Measurements from ENCODE around the gene CST6.

The CST6 gene

GRCh38 chr11:66047541-66048365 lies 35.9 kb downstream of the CST6 start:
- ATAC-seq, result no peak
- DNase-seq, result no peak

DNA sequence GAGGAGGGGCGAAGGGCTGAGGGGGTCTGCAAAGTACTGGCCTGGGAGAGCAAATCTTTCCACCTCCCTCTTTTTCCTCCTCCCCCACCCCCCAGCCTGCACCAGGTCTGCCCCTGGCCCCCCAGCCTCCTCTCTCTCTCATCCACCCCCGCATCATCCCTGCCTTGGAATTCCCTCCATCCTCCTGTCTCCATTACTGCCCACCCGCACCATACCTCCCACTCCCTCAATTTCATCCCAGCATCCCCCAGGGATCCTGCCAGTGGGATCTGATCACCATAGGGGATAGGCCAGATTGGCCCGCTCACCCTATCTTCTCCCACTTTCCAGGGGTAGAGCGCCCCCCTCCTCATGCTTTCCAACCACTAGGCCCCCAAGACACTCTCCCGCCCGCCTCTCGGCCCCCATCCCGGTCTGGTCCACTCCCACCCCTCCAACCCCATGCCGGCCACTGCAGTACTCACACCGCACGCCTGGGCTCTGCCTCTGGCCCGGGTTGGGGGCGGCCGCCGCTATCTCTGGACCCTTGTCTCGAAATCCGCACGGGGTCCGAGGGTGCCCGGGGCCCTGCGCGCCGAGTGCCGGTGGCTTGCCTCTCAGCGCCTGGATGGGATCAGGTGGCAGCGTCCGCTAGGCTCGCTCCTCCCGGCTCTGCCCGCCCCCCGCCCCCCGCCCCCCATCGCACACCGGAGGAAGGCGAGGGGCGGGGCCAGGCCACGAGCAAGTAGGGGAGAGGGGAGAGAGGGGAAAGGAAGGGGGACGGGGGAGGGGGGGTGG lies 36.9 kb downstream of the CST6 start, which contains the start of gene GAL3ST3:
GAL3ST3 (minus strand) TSS at position 615 of the 777 bp plus-strand sequence. CDS start 3,746 bp downstream, outside the sequence.
- DNase-seq (no peak), ATAC-seq (no peak)

DNA sequence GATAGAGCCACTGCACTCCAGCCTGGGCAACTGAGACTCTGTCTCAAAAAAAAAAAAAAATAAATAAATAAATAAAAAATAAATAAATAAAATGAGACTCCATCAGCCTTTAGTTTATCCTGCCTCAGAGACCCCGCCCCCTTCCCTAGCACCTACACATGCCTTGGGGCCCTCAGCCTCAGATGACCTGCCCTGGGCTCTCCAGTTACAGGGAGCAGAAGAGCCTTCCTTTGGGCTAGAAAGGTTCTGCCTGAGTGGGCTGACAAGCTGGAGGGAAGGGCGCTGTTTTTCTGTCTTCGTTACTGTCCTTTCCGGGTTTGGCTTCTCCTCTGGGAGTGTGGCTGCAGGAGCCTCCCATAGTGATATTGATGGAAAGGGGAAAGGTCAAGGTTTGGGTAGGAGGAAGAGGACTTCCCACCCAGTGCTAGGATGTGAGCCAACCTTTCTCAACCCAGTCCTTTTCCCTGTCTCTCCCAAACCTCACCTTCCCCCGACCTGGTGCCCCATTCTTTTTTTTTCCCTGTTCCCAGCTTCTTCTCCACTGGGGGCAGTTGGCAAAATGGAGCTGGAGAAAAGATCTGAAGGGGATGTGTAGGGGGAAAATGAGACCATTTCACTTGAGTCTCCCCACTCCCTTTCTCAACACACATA lies 38.9 kb downstream of the CST6 start:
- ATAC-seq (no peak), DNase-seq (no peak)

- ATAC-seq (no peak), DNase-seq (no peak)
These were observed 39.6 kb downstream of the CST6 start for GRCh38 chr11:66051371-66051765.

DNA sequence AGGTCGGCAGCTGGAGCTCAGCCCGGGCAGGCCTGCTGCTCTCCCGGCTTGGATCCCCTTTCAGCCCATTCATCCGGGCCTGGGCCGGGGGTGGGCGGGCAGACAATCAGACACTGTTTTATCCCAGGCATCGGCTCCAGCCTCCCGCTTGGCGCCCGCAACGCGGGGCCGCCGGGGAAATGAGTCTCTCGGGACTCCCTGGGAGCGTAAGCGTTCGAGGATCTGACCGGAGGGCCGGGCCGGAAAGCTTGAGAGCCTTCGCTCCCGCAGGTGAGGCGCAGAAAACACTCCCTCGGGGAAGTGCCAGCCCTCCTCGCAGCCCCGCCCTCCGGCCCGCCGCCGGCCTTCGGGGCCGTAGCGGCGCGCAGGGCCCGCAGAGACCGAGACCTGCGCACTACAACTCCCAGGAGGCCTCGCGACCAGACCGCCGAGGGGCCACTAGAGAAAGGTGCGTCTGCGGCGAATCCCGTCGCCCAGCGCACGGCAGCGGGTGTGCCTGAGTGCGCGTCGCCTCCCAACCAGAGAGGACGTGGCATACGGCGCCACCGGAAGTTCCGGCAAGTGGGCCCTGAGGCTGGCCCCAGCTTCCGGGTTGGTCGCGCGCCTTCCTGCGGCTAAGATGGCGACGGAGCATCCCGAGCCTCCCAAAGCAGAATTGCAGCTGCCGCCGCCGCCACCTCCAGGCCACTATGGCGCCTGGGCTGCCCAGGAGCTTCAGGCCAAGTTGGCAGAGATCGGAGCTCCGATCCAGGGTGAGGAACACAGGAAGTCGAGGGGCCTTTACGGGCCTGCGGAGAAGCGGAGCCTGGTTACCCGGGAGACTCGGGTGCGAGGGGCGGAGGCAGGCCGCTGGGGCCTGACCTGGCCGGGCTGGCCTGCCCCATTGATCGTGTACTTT lies 40.2 kb downstream of the CST6 start, which contains the start of gene SF3B2:
SF3B2 (plus strand) TSS at position 599 of the 898 bp plus-strand sequence; CDS start at position 620, 21 bp downstream.
- ATAC-seq, result peak; percentile 99
- DNase-seq, result peak; percentile 96

GRCh38 chr11:66052664-66052982 lies 40.8 kb downstream of the CST6 start:
- DNase-seq (no peak), ATAC-seq (no peak)

- DNase-seq, result no peak
- ATAC-seq, result no peak
These were observed 43.2 kb downstream of the CST6 start for GRCh38 chr11:66055021-66055420.

- DNase-seq (no peak), ATAC-seq (no peak)
These were observed 44.7 kb downstream of the CST6 start for GRCh38 chr11:66056501-66056900.

- ATAC-seq (no peak), DNase-seq (no peak)
These were observed 48.3 kb downstream of the CST6 start for GRCh38 chr11:66059966-66060680.

DNA sequence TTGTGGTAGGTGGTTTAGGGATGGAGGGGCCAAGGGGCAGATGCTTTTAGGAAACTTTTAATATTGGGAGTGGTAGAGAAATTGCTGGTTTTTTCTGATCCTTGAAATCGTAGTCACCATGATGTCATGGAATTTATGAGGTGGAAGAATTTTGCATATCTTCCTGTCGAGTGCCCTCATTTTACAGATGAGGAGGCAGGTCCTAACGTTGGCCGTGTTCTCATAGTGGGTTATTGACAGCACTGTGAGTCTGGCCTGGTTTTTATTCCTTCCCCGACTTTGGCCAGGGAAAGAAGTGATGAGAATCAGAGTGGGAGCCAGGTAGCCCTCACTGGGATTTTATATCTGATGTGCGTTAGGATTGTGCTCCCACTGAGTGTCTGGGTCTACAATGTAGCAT lies 49.5 kb downstream of the CST6 start:
- ATAC-seq (peak; percentile 47), DNase-seq (no peak)

GRCh38 chr11:66062408-66062807 lies 50.6 kb downstream of the CST6 start:
- DNase-seq (no peak), ATAC-seq (no peak)

Measured in stimulated activated naive CD8-positive, alpha-beta T cell treated with anti-CD3 and anti-CD28 coated beads, Interleukin-15, Interleukin-2, amounts not matched to agents 100 U/mL and 50 U/mL, for 24 hours (primary cell).